H1 (cell line): ENCODE data around the gene TPD52L1. TPM values are rescaled to one million over a fixed set of nuclear protein-coding genes. Genes with fewer than 3 reads are reported as not detected.

ENCODE experiments used
- CTCF ChIA-PET: fragments of 300-600 bp; sonication (Branson Sonifier 250); formaldehyde crosslinking; loops from one replicate; lab custom pipeline; 2021; ENCODE audit not compliant: partially characterized antibody; lab: Charles Lee
- POLR2A ChIA-PET: fragments of 300-600 bp; sonication (Branson Sonifier 250); formaldehyde crosslinking; loops from one replicate; lab custom pipeline; 2021; ENCODE audit warnings: inconsistent platforms; ENCODE audit not compliant: partially characterized antibody; lab: Charles Lee
- DNase-seq, 2 experiments: peaks; one replicate each; pipeline versions ENCODE4 v3.0.0 to v3.0.0-alpha.2; 2010 to 2022; ENCODE audit warnings: low spot score in 2 of 2, low read depth in 1 of 2, mixed read lengths in 1 of 2
- FAIRE-seq: peaks from 2 replicates; lab custom pipeline; 2011; peaks lifted over from hg19 to GRCh38; lab: Jason Lieb, UNC
- H2AFZ ChIP-seq: 2 replicates; pipeline ENCODE4 v1.8.1; 2012; ENCODE audit warnings: low read length, inconsistent platforms
- H2AK5ac ChIP-seq: 2 replicates; pipeline ENCODE4 v1.6.1; 2013; ENCODE audit warnings: low read depth, low read length
- H2BK120ac ChIP-seq: replicated peaks from 2 replicates; pipeline ENCODE3; 2013; ENCODE audit warnings: low read depth, low read length, inconsistent platforms
- H2BK12ac ChIP-seq: 2 replicates; pipeline ENCODE4 v1.6.1; 2013; ENCODE audit warnings: low read depth, low read length
- H2BK15ac ChIP-seq: 2 replicates; pipeline ENCODE4 v1.6.1; 2013; ENCODE audit warnings: low read length
- H2BK20ac ChIP-seq: 2 replicates; pipeline ENCODE4 v1.6.1; 2013; ENCODE audit warnings: low read length
- H2BK5ac ChIP-seq: 2 replicates; pipeline ENCODE4 v1.6.1; 2013; ENCODE audit warnings: low read depth, low read length
- H3K14ac ChIP-seq: 2 replicates; pipeline ENCODE4 v1.6.1; 2013; ENCODE audit warnings: inconsistent platforms; ENCODE audit not compliant: insufficient read length
- H3K18ac ChIP-seq: 2 replicates; pipeline ENCODE4 v1.6.1; 2013; ENCODE audit warnings: low read length; ENCODE audit errors: extremely low read depth
- H3K23ac ChIP-seq: 2 replicates; pipeline ENCODE4 v1.6.1; 2013; ENCODE audit warnings: inconsistent platforms; ENCODE audit not compliant: insufficient read length
- H3K23me2 ChIP-seq: 2 replicates; pipeline ENCODE4 v1.6.1; 2013; ENCODE audit warnings: low read depth, low read length
- H3K27ac ChIP-seq: 2 replicates; pipeline ENCODE4 v1.6.1; 2011; ENCODE audit warnings: low read depth, low read length, inconsistent platforms
- H3K27me3 ChIP-seq, 4 experiments: replicated peaks in 1 of 4; 1 replicate in 1 of 4; 2 replicates in 3 of 4; pipeline versions ENCODE4 v1.6.1 to v1.8.1; 2011 to 2013; ENCODE audit warnings: low read length in 3 of 4, mild to moderate bottlenecking in 3 of 4, inconsistent platforms in 2 of 4, mixed read lengths in 2 of 4, moderate library complexity in 1 of 4; ENCODE audit not compliant: control insufficient read depth in 3 of 4, insufficient read depth in 3 of 4; ENCODE audit errors: extremely low read depth in 1 of 4
- H3K36me3 ChIP-seq, 4 experiments: 2 replicates each; pipeline versions ENCODE4 v1.6.1 to v1.8.1; 2011 to 2013; ENCODE audit warnings: mild to moderate bottlenecking in 4 of 4, low read length in 3 of 4, moderate library complexity in 2 of 4, control low read depth in 1 of 4, inconsistent platforms in 1 of 4; ENCODE audit not compliant: insufficient read depth in 4 of 4, control insufficient read depth in 2 of 4
- H3K4ac ChIP-seq: replicated peaks from 2 replicates; pipeline ENCODE3; 2013; ENCODE audit warnings: low read length, low read depth, mixed read lengths, inconsistent platforms; ENCODE audit not compliant: insufficient read length
- H3K4me1 ChIP-seq, 4 experiments: replicated peaks in 1 of 4; 1 replicate in 1 of 4; 2 replicates in 3 of 4; pipeline versions ENCODE4 v1.6.1 to v1.8.1; 2011 to 2013; ENCODE audit warnings: low read length in 3 of 4, inconsistent platforms in 2 of 4, mixed read lengths in 1 of 4; ENCODE audit not compliant: insufficient read depth in 4 of 4, control insufficient read depth in 3 of 4
- H3K4me2 ChIP-seq, 2 experiments: 2 replicates each; pipeline versions ENCODE4 v1.6.1 to v1.8.1; 2011 to 2013; ENCODE audit warnings: low read depth in 2 of 2, low read length in 2 of 2, control low read depth in 1 of 2, inconsistent platforms in 1 of 2, mild to moderate bottlenecking in 1 of 2; ENCODE audit not compliant: insufficient read depth in 1 of 2
- H3K4me3 ChIP-seq, 4 experiments: fragments of 200-600, 300-600 bp in 1 of 4; sonication (generic), shearing (Covaris generic), sonication (Bioruptor Twin) in 1 of 4; 2 replicates each; pipeline versions ENCODE4 v1.5.1 to v1.8.1; 2011 to 2016; ENCODE audit warnings: low read length in 4 of 4, low read depth in 3 of 4, control low read depth in 2 of 4, inconsistent platforms in 2 of 4, mild to moderate bottlenecking in 2 of 4, mixed read lengths in 1 of 4, moderate library complexity in 1 of 4; ENCODE audit not compliant: insufficient read depth in 2 of 4; ENCODE audit errors: extremely low read depth in 1 of 4
- H3K56ac ChIP-seq: replicated peaks from 2 replicates; pipeline ENCODE3; 2013; ENCODE audit warnings: low read depth, mild to moderate bottlenecking, mixed read lengths, low read length, inconsistent platforms; ENCODE audit not compliant: insufficient read length
- H3K79me1 ChIP-seq: 2 replicates; pipeline ENCODE4 v1.6.1; 2013; ENCODE audit warnings: low read depth, low read length, control low read depth
- H3K79me2 ChIP-seq, 2 experiments: 2 replicates each; pipeline versions ENCODE4 v1.6.1 to v1.8.1; 2012 to 2013; ENCODE audit warnings: low read length in 2 of 2, mild to moderate bottlenecking in 2 of 2, inconsistent platforms in 1 of 2; ENCODE audit not compliant: insufficient read depth in 2 of 2, control insufficient read depth in 1 of 2
- H3K9ac ChIP-seq, 4 experiments: replicated peaks in 1 of 4; 1 replicate in 1 of 4; 2 replicates in 3 of 4; pipeline versions ENCODE4 v1.6.1 to v1.8.1; 2011 to 2013; ENCODE audit warnings: low read depth in 3 of 4, low read length in 3 of 4, control low read depth in 2 of 4, mild to moderate bottlenecking in 2 of 4, moderate library complexity in 2 of 4, inconsistent platforms in 1 of 4; ENCODE audit errors: extremely low read depth in 1 of 4
- H3K9me3 ChIP-seq, 2 experiments: 2 replicates each; pipeline versions ENCODE4 v1.6.1 to v1.8.1; 2012 to 2013; ENCODE audit warnings: mild to moderate bottlenecking in 2 of 2, moderate library complexity in 2 of 2, control low read depth in 1 of 2, inconsistent platforms in 1 of 2, low read depth in 1 of 2, low read length in 1 of 2, mixed read lengths in 1 of 2; ENCODE audit not compliant: insufficient read depth in 2 of 2
- H4K20me1 ChIP-seq, 2 experiments: replicated peaks in 1 of 2; 2 replicates each; pipeline versions ENCODE3 to v1.8.1; 2011 to 2013; ENCODE audit warnings: inconsistent platforms in 2 of 2, low read length in 2 of 2, mild to moderate bottlenecking in 1 of 2; ENCODE audit not compliant: insufficient read depth in 2 of 2, control insufficient read depth in 1 of 2
- H4K5ac ChIP-seq: 2 replicates; pipeline ENCODE4 v1.6.1; 2013; ENCODE audit warnings: low read length, low read depth, mixed read lengths, inconsistent platforms; ENCODE audit not compliant: insufficient read length
- H4K8ac ChIP-seq: 2 replicates; pipeline ENCODE4 v1.8.0; 2013; ENCODE audit warnings: mild to moderate bottlenecking, moderate library complexity, low read length, inconsistent platforms; ENCODE audit not compliant: insufficient read depth; ENCODE audit errors: extremely low read depth
- H4K91ac ChIP-seq: replicated peaks from 2 replicates; pipeline ENCODE3; 2013; ENCODE audit warnings: low read length, mixed read lengths, inconsistent platforms; ENCODE audit not compliant: insufficient read length
- CBX5 ChIP-seq: fragments of 300-800, 300-1000 bp; sonication (generic); IDR thresholded peaks from 2 replicates; pipeline ENCODE4 v1.7.1; 2016; ENCODE audit warnings: antibody characterized with exemption, low read length, low read depth
- EZH2 ChIP-seq: fragments of 200-600 bp; sonication (generic); IDR thresholded peaks from 2 replicates; pipeline ENCODE4 v1.7.1; 2012; ENCODE audit warnings: low read depth, mild to moderate bottlenecking, moderate library complexity, low read length, inconsistent platforms; ENCODE audit not compliant: severe bottlenecking
- GABPA ChIP-seq: IDR thresholded peaks from 2 replicates; pipeline ENCODE4 v1.6.1; 2011; ENCODE audit warnings: mild to moderate bottlenecking, low read length, moderate library complexity, borderline replicate concordance; ENCODE audit not compliant: insufficient read depth
- RAD21 ChIP-seq, 2 experiments: IDR thresholded peaks in 1 of 2; conservative IDR thresholded peaks in 1 of 2; 2 replicates each; pipeline ENCODE4 v1.6.1; 2011; ENCODE audit warnings: low read depth in 2 of 2, low read length in 2 of 2, improper control_type of control experiment in 1 of 2, inconsistent platforms in 1 of 2, mild to moderate bottlenecking in 1 of 2, moderate library complexity in 1 of 2
- SIX5 ChIP-seq: IDR thresholded peaks from 2 replicates; pipeline ENCODE4 v1.6.1; 2011; ENCODE audit warnings: mild to moderate bottlenecking, low read depth, low read length
- SRF ChIP-seq: IDR thresholded peaks from 2 replicates; pipeline ENCODE4 v1.6.1; 2011; ENCODE audit warnings: mild to moderate bottlenecking, low read depth, low read length, moderate library complexity
- ZNF274 ChIP-seq: IDR thresholded peaks from 2 replicates; pipeline ENCODE4 v1.7.0; 2012; ENCODE audit warnings: low read length, borderline replicate concordance; ENCODE audit errors: extremely low read depth
- WGBS, 2 experiments: shearing (Covaris generic) in 1 of 2; methylation state at CpG; one replicate each; pipeline versions ENCODE4 v1.1.6 to v1.1.7; 2013 to 2015; ENCODE audit warnings: low lambda C conversion rate in 2 of 2, mixed read lengths in 2 of 2, inconsistent platforms in 1 of 2, low coverage in 1 of 2, missing lambda C conversion rate in 1 of 2; ENCODE audit not compliant: insufficient replicate concordance in 2 of 2, insufficient coverage in 1 of 2, insufficient read length in 1 of 2; ENCODE audit errors: extremely low coverage in 1 of 2, missing lambda C conversion rate in 1 of 2; 5-methylcytosine and 5-hydroxymethylcytosine counted together
- polyA plus RNA-seq, 7 experiments: library from polyadenylated mRNA; depleted of rRNA in 3 of 7; stranded (reverse) in 5 of 7; unstranded in 2 of 7; fragments of >200 nt in 5 of 7; fragments of 200-250 nt in 2 of 7; gene quantifications; 1 replicate in 5 of 7; 2 replicates in 1 of 7; 4 replicates in 1 of 7; pipeline versions ENCODE4 v1.2.1 to v1.2.3, GENCODE V29; 2011 to 2013; ENCODE audit warnings: missing spikeins in 2 of 7, mixed read lengths in 2 of 7
- total RNA-seq: library from RNA; stranded (reverse); fragmentation: NEBNext Ultra II Directional; extraction: Animal tissue kit (Norgen Biotek cat#: 25700); gene quantifications from 2 replicates; pipeline ENCODE4 v1.2.1, GENCODE V29; 2021
- TF ChIP-seq, protein P1 (sequence below): IDR thresholded peaks from 2 replicates; pipeline ENCODE4 v1.6.1; 2012; ENCODE audit warnings: inconsistent platforms

Gene TPD52L1
- total and polyA plus RNA-seq, 2 of the 8 experiments (the other 6 are each of a cell fraction or from before 2014, with no cell fraction given): 7.4 to 14.2 TPM

DNA sequence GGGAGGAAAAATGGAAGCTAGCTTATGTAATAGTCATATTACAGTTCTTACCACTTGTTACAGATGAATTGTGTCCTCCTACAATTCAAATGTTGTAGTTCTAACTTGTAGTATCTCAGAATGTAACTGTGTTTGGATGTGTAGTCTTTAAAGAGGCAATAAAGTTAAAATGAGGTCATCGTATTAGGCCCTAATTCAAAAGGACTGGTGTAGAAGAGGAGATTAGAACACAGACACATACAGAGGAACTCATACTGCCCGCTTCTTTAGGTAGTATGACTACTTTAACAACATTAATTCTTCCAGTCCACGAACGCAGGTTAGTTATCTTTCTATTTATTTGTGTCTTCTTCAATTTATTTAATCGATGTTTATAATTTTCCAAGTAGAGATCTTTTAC is 46.5 kb upstream of the TPD52L1 start:
- POLR2A ChIA-PET: no interaction called here
- H3K27me3 ChIP-seq: no peaks in the 10 kb centered on the region
- no peaks in the 10 kb centered on the region for H3K23me2 ChIP-seq
- no peak overlapping the region for H3K4me3 ChIP-seq
- peaks cover 0 to 12% (median 4%) of the 10 kb centered on the region in 4 experiments; a peak in 4 of 7 replicates for H3K4me1 ChIP-seq
- no peak overlapping the region for H3K56ac ChIP-seq
- H2BK5ac ChIP-seq: no peak overlapping the region
- H3K79me1 ChIP-seq: no peaks in the 10 kb centered on the region
- H4K20me1 ChIP-seq: no peaks in the 10 kb centered on the region
- no peak overlapping the region for H3K18ac ChIP-seq
- WGBS, 2 experiments: 84% methylated on average over 5 of the region's 5 CpGs; no CpG with 5 or more reads in 1 of the 2 experiments
- H2AFZ ChIP-seq: no peak overlapping the region
- H3K23ac ChIP-seq: no peak overlapping the region
- H4K91ac ChIP-seq: no peak overlapping the region
- no peak overlapping the region for H4K5ac ChIP-seq
- no peak overlapping the region for H3K27ac ChIP-seq
- no peak overlapping the region for H2BK120ac ChIP-seq
- H3K79me2 ChIP-seq: no peaks in the 10 kb centered on the region
- H3K14ac ChIP-seq: no peak overlapping the region
- no peak for DNase-seq
- H3K9ac ChIP-seq: no peak overlapping the region
- H2BK20ac ChIP-seq: no peak overlapping the region
- no peak overlapping the region for H2BK15ac ChIP-seq
- H2AK5ac ChIP-seq: no peak overlapping the region
- H3K4me2 ChIP-seq: no peak overlapping the region
- FAIRE-seq: no peak
- no peak for TF ChIP-seq RAD21 (IDR thresholded peaks at IDR 0.05 in 1 of 2, conservative IDR thresholded peaks at IDR 0.05 in 1 of 2; ENCODE audit: low read depth in 2 of 2, low read length in 2 of 2)
- no peak for TF ChIP-seq GABPA
- no peak for TF ChIP-seq CBX5
- TF ChIP-seq EZH2: no peak
- no peak for TF ChIP-seq SRF
- TF ChIP-seq, protein P1, sequence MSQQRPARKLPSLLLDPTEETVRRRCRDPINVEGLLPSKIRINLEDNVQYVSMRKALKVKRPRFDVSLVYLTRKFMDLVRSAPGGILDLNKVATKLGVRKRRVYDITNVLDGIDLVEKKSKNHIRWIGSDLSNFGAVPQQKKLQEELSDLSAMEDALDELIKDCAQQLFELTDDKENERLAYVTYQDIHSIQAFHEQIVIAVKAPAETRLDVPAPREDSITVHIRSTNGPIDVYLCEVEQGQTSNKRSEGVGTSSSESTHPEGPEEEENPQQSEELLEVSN: no peak
- TF ChIP-seq SIX5: no peak
- no peak for TF ChIP-seq ZNF274
- CTCF ChIA-PET: no interaction called here
- H4K8ac ChIP-seq: no peak overlapping the region
- H3K36me3 ChIP-seq: no peaks in the 10 kb centered on the region
- H3K4ac ChIP-seq: no peak overlapping the region
- H2BK12ac ChIP-seq: no peak overlapping the region
- H3K9me3 ChIP-seq: peaks cover 0 to 6% of the 10 kb centered on the region in 2 experiments; a peak in 2 of 4 replicates
